Large intestine (tissue), 3 donors: ENCODE data around the gene DGKE. TPM values are rescaled to one million over a fixed set of nuclear protein-coding genes. Genes with fewer than 3 reads are reported as not detected.

Experiments used
- DNase-seq, 2 donors: peaks; one replicate each; pipeline versions ENCODE4 v3.0.0 to v3.0.0-alpha.2; 2013
- H3K27ac ChIP-seq: one replicate; pipeline ENCODE4 v1.5.1; 2013; ENCODE audit warnings: low read length
- H3K27me3 ChIP-seq: 2 replicates; pipeline ENCODE4 v1.6.1; 2013; ENCODE audit warnings: low read length; ENCODE audit not compliant: control insufficient read depth, insufficient read depth
- H3K36me3 ChIP-seq: 2 replicates; pipeline ENCODE4 v1.6.1; 2013; ENCODE audit warnings: low read length; ENCODE audit not compliant: control insufficient read depth, insufficient read depth
- H3K4me1 ChIP-seq: one replicate; pipeline ENCODE4 v1.6.1; 2013; ENCODE audit warnings: low read length; ENCODE audit not compliant: control insufficient read depth, insufficient read depth
- H3K4me3 ChIP-seq: one replicate; pipeline ENCODE4 v1.5.1; 2013; ENCODE audit warnings: low read length
- H3K9me3 ChIP-seq: one replicate; pipeline ENCODE4 v1.6.1; 2013; ENCODE audit warnings: mild to moderate bottlenecking, low read depth, low read length, moderate library complexity; ENCODE audit not compliant: control insufficient read depth
- WGBS: methylation state at CpG from one replicate; pipeline ENCODE4 v1.1.5; 2013; ENCODE audit warnings: low lambda C conversion rate; ENCODE audit not compliant: insufficient coverage; 5-methylcytosine and 5-hydroxymethylcytosine counted together
- polyA plus RNA-seq: library from polyadenylated mRNA; unstranded; fragments of 120-200 nt; gene quantifications from one replicate; pipeline ENCODE4 v1.2.1, GENCODE V29; 2013

Gene DGKE
- polyA plus RNA-seq, 1 donor, result 4.2 TPM

GRCh38 chr17:56812901-56813388 is 21.0 kb upstream of the DGKE start:
- DNase-seq, result no peak
- Histone ChIP-seq H3K4me3 (no peak overlapping the region), H3K9me3 (no peaks in the 10 kb centered on the region), H3K27me3 (peaks cover 18% of the 10 kb centered on the region), H3K4me1 (no peaks in the 10 kb centered on the region), H3K36me3 (no peaks in the 10 kb centered on the region), H3K27ac (no peak overlapping the region)
- WGBS, result no CpG with 5 or more reads among the region's 7 CpGs

- H3K4me3 ChIP-seq, result no peak overlapping the region
- peaks cover 10% of the 10 kb centered on the region for H3K4me1 ChIP-seq
- 60% methylated on average over 1 of the region's 6 CpGs for WGBS
- H3K36me3 ChIP-seq, result no peaks in the 10 kb centered on the region
- peaks cover 18% of the 10 kb centered on the region for H3K27me3 ChIP-seq
- no peaks in the 10 kb centered on the region for H3K9me3 ChIP-seq
- DNase-seq, result no peak
- H3K27ac ChIP-seq, result no peak overlapping the region
Measured at GRCh38 chr17:56815711-56816110, 18.2 kb upstream of the DGKE start.

- H3K9me3 ChIP-seq, result no peaks in the 10 kb centered on the region
- no peak overlapping the region for H3K27ac ChIP-seq
- H3K4me3 ChIP-seq, result no peak overlapping the region
- H3K4me1 ChIP-seq, result peaks cover 10% of the 10 kb centered on the region
- H3K27me3 ChIP-seq, result peaks cover 18% of the 10 kb centered on the region
- H3K36me3 ChIP-seq, result no peaks in the 10 kb centered on the region
- DNase-seq, result no peak
Measured at GRCh38 chr17:56817066-56817465, 16.9 kb upstream of the DGKE start.

- Histone ChIP-seq H3K9me3 (no peaks in the 10 kb centered on the region), H3K4me1 (peaks cover 10% of the 10 kb centered on the region), H3K36me3 (no peaks in the 10 kb centered on the region), H3K27me3 (peaks cover 7% of the 10 kb centered on the region), H3K27ac (no peak overlapping the region), H3K4me3 (no peak overlapping the region)
- 86% methylated on average over 2 of the region's 2 CpGs for WGBS
- no peak for DNase-seq
Measured at GRCh38 chr17:56819030-56819429, 14.9 kb upstream of the DGKE start.

GRCh38 chr17:56819431-56820145 is 14.4 kb upstream of the DGKE start:
- WGBS, result no CpG with 5 or more reads among the region's 14 CpGs

GRCh38 chr17:56820207-56820606 is 13.7 kb upstream of the DGKE start:
- no peaks in the 10 kb centered on the region for H3K9me3 ChIP-seq

More at GRCh38 chr17:56819431-56820145, 14.4 kb upstream of the DGKE start:
- Histone ChIP-seq H3K4me3 (no peak overlapping the region), H3K27me3 (peaks cover 6% of the 10 kb centered on the region), H3K36me3 (no peaks in the 10 kb centered on the region), H3K9me3 (no peaks in the 10 kb centered on the region), H3K27ac (no peak overlapping the region), H3K4me1 (peaks cover 10% of the 10 kb centered on the region)
- peak; percentile 67 to 77 for DNase-seq

GRCh38 chr17:56821847-56822534 is 12.0 kb upstream of the DGKE start:
- DNase-seq, result no peak
- Histone ChIP-seq H3K4me3 (no peak overlapping the region), H3K27me3 (no peaks in the 10 kb centered on the region), H3K36me3 (no peaks in the 10 kb centered on the region), H3K27ac (no peak overlapping the region), H3K4me1 (peaks cover 13% of the 10 kb centered on the region), H3K9me3 (no peaks in the 10 kb centered on the region)
- 83% methylated on average over 1 of the region's 3 CpGs for WGBS

More at GRCh38 chr17:56820207-56820606, 13.7 kb upstream of the DGKE start:
- no peak overlapping the region for H3K27ac ChIP-seq
- H3K36me3 ChIP-seq, result no peaks in the 10 kb centered on the region
- H3K4me1 ChIP-seq, result peaks cover 10% of the 10 kb centered on the region
- H3K27me3 ChIP-seq, result peaks cover 5% of the 10 kb centered on the region
- WGBS, result no CpG with 5 or more reads among the region's 10 CpGs
- H3K4me3 ChIP-seq, result no peak overlapping the region
- no peak for DNase-seq

- H3K27ac ChIP-seq, result no peak overlapping the region
Measured at GRCh38 chr17:56822725-56823124, 11.2 kb upstream of the DGKE start.

GRCh38 chr17:56823848-56824247 is 10.1 kb upstream of the DGKE start:
- no peaks in the 10 kb centered on the region for H3K27me3 ChIP-seq
- no peak for DNase-seq
- no peak overlapping the region for H3K4me3 ChIP-seq
- no peaks in the 10 kb centered on the region for H3K36me3 ChIP-seq
- H3K27ac ChIP-seq, result no peak overlapping the region
- H3K9me3 ChIP-seq, result no peaks in the 10 kb centered on the region
- no CpG with 5 or more reads among the region's 2 CpGs for WGBS
- peaks cover 17% of the 10 kb centered on the region for H3K4me1 ChIP-seq

More at GRCh38 chr17:56822725-56823124, 11.2 kb upstream of the DGKE start:
- peaks cover 17% of the 10 kb centered on the region for H3K4me1 ChIP-seq
- H3K4me3 ChIP-seq, result no peak overlapping the region
- no CpG with 5 or more reads among the region's 5 CpGs for WGBS
- H3K9me3 ChIP-seq, result no peaks in the 10 kb centered on the region
- DNase-seq, result no peak
- H3K36me3 ChIP-seq, result no peaks in the 10 kb centered on the region
- H3K27me3 ChIP-seq, result no peaks in the 10 kb centered on the region

GRCh38 chr17:56824503-56824902 is 9.4 kb upstream of the DGKE start:
- no peaks in the 10 kb centered on the region for H3K9me3 ChIP-seq
- H3K27ac ChIP-seq, result no peak overlapping the region
- H3K27me3 ChIP-seq, result no peaks in the 10 kb centered on the region
- H3K36me3 ChIP-seq, result no peaks in the 10 kb centered on the region
- DNase-seq, result no peak
- no peak overlapping the region for H3K4me3 ChIP-seq
- peaks cover 15% of the 10 kb centered on the region for H3K4me1 ChIP-seq
- 100% methylated on average over 1 of the region's 1 CpG for WGBS
